Hematopoietic multipotent progenitor cell treated with erythropoietin and hydrocortisone succinate and interleukin-3 and kit ligand, for 17 days (in vitro differentiated cells): ENCODE results near the gene SLC5A1.

Source experiments
- DNase-seq: peaks from one replicate; pipeline ENCODE4 v3.0.0-alpha.2; 2015; ENCODE audit warnings: low spot score

Gene SLC5A1

DNA sequence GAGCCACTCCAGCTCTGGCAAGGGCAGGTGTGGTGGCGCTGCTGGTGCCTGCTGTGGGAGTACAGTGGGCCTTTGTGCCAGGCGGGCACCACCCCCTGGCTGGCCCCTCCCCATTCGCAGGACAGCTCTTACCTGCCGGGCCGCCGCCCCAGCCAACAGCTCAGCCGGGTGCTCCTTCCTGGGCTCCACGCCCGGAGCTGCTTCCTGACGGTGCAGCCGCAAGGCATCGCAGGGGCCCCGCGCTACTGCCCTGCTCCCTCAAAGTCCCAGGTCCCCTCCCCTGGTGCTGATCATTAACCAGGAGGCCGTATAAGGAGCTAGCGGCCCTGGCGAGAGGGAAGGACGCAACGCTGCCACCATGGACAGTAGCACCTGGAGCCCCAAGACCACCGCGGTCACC lies at the start of gene SLC5A1:
Gene SLC5A1, plus strand, starts transcription at position 338 of the 400 bp plus-strand sequence. Its CDS starts 21 bp downstream, at position 359.
- no peak for DNase-seq

DNA sequence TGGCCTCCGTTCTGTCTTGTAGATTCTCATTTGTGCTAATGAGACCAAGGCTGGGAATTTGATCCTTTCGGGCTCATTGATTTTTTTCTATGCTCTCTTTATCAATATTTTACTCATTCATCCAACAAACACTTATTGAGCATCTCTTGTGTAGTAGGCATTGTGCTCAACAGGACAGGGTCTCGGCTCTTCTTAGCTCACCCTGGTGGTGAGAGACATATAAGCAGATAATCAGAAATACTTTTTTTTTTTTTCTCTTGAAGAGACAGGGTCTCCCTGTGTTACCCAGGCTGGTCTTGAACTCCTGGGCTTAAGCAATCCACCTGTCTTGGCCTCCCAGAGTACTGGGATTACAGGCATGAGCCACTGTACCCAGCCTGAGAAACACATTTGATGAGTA lies 48.0 kb upstream of the SLC5A1 start:
- no peak for DNase-seq

DNA sequence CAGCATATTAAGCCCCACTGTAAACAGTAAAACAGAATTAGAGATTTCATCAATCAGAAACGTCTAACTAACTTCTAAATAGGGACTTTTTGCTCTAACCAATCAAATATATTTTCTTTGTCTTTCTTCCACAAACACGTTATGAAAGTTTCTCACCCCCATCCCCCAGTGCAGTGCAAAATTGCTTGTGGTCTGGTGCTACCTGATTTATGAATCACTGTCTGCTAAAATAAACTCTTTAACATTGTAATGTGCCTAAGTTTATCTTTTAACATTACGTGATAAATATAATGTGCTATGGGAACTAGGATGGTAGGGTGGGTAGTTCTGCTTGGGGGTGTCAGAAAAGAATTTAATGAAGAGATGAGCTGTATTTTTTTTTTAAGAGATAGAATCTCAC lies 47.3 kb upstream of the SLC5A1 start:
- no peak for DNase-seq

DNA sequence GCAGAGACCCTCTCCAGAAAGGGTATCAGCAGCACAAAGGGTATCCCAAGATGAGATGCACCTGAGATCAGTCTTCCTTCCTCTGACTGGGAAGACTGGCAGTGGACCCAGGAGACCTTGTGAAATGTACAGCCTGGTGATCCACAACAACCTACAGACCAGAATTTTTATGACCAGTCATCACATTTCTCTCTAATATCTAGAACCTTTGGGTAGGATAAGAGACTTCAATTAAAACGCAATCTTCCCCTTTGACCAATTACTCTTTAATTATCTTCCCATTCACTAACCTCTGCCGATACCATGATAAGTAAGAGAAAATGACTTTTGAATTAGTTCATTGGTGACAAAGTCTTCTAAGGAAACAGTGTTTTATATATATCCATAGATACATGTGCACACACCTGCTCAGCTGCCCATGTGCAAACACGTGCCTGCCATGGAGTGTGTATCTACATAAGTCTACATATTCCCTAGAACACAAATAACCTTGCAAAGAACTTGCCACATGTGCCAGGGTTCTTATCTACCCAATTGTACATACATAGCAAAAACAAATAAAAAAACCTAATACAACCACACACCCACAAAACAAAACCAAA lies 44.2 kb upstream of the SLC5A1 start:
- DNase-seq, result no peak

DNA sequence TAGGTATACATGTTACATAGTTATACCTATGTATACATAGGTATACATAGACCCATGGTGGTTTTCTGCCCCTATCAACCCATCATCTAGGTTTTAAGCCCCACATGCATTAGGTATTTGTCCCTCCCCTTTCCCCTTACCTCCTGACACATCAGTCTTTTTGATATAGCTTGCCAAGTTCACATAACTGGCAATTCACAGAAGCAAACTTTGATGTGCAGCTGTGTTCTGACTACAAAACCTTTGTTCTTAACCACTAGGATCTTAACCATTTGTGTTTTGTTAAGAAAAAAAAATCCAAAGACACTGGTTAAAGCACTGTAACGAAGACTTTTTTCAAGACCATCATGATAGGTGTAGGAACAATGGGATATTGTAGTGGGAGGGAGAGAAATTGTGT lies 42.9 kb upstream of the SLC5A1 start:
- DNase-seq, result no peak

DNA sequence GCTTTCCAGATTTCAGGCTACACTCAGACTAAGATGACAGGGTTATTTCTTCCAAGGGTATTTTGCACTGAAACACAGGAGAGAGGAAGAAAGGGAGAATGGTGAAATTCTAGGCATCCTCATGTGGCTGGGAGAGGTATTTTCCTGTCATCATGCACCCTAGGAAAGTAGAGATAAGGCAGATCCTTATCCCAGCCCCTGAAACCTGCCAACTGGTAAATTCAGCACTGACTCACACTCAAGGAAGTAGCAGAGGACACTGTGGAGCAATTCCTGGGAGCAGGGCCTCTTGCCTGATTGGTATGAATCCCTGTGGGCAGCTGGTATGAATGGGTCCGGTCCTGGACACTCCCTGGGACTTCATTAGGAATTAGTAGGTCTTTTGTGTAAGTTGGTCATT lies 37.6 kb upstream of the SLC5A1 start:
- DNase-seq, result no peak

DNA sequence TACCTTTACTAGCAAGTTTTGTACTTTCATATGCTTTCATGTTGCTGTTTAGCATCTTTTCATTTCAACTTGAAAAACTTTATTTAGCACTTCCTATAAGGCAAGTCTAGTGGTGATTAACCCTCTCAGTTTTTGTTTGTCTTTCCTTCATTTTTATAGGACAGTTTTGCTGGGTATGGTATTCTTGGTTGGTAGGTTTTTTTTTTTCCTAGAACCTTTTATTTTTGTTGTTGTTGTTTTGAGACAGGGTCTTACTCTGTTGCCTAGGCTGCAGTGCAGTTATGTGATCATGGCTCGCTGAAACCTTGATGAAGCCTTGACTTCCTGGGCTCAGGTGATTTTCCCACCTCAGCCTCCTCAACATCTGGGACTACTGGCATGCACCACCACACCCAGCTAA lies 29.9 kb upstream of the SLC5A1 start:
- no peak for DNase-seq

DNA sequence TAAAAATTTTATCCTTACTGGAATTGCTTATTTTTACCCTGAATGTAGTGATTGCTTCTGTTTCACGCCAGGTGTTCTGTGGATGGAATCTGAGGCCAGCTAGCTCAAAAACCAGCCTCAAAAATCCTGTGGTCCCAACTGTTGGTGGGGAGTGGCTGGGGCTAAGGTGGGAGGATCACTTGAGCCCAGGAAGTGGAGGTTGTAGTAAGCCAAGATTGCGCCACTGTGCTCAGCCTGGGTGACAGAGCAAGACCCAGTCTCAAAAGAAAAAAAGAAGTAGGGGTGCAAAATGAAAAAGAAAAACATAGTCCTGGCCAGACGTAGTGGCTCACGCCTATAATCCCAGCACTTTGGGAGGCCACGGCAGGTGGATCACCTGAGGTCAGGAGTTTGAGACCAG lies 27.0 kb upstream of the SLC5A1 start:
- no peak for DNase-seq

DNA sequence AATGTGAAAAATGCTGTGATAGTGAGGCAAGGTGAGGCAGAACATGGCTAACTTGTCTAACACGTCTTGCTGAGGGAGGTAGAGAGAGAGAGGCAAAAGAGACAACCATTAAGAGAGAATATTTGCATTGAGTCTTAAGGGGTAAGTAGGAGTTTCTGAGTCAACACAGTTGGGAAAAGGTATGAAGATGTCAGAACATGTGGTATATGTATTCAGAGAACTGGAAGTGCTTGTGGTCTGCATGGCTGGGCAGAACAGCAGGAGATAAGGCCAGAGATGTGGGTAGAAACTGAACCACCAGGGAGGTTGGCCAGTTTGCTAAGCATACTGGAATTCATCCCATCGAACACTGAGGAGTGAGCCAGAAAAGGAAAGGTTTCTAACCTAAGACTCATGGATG lies 25.0 kb upstream of the SLC5A1 start:
- DNase-seq, result no peak

DNA sequence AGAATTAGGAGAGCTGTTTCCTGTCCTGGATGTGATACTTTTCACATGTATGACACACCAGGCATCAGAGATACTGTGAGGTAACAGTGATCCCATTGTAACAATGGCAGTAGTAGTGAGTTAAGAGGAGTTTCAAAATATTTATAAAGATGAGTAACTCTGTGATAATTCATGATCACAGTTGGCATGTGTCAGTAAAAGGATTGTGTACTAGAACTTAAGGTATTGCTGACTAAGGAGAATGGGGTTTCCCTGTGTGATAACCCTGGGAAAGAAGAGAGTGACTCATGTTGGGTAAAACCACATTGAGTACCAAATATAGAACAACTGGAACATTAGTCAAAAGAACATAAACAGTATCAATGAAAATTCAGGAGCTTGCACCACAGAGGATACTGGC lies 22.9 kb upstream of the SLC5A1 start:
- DNase-seq, result no peak

DNA sequence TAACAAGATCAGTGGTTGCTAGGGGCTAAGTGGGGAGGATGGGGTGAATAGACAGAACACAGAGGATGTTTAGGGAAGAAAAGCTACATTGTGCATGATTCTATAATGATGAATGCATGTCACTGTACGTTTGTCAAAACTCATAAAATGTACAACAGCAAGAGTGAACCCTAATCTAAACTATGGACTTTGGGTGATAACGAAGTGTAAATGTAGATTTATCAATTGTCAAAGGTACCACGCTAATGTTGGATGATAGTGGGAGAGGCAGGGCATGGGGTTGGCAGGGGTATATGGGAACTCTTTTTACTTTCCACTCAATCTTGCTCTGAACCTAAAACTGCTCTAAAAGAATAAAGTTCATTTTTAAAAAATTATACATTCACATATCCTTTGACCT lies 21.3 kb upstream of the SLC5A1 start:
- DNase-seq, result no peak

DNA sequence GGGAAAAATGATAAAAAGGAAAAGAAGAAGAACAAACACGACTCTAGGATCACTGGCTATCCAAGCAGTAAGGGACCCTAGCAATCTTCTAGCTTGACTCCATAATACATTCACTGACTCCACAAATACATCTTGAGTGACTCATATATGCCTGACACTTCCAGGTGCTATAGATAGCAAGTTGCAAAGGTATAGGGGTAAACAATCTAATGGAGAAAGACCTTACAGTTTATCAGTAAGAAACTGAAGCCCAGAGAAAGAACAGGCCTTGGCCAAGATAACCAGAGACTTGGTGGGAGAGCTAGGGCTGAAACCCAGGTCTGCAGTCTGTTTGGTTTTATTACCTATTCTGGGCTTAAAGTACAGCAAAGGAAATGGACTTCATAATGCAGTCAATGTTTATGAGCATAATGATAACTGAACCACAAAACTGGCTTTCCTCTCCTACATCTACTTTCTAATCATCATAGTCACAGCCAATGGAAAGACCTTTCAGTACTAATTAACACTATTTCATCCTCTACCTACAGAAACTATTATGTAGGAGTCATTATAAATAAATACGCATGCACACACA lies 19.7 kb upstream of the SLC5A1 start:
- DNase-seq, result no peak

DNA sequence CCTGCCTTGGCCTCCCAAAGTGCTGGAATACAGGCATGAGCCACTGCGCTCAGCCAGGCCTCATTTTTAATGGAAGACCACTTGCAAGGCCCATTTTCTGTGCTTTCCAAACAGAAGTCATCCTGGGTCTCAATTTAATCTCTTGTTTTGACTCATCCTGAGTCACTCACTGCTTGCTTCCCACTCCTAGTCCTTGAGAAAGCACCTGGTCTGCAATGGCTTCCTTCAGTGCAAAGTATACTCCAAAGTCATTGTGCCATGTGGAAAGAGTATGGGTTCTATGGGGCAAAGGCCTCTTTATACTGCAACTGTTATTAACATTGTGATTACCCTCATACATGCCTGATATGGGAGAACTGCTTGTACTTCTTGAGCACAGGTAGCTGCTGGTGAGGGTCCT lies 18.3 kb upstream of the SLC5A1 start:
- no peak for DNase-seq

DNA sequence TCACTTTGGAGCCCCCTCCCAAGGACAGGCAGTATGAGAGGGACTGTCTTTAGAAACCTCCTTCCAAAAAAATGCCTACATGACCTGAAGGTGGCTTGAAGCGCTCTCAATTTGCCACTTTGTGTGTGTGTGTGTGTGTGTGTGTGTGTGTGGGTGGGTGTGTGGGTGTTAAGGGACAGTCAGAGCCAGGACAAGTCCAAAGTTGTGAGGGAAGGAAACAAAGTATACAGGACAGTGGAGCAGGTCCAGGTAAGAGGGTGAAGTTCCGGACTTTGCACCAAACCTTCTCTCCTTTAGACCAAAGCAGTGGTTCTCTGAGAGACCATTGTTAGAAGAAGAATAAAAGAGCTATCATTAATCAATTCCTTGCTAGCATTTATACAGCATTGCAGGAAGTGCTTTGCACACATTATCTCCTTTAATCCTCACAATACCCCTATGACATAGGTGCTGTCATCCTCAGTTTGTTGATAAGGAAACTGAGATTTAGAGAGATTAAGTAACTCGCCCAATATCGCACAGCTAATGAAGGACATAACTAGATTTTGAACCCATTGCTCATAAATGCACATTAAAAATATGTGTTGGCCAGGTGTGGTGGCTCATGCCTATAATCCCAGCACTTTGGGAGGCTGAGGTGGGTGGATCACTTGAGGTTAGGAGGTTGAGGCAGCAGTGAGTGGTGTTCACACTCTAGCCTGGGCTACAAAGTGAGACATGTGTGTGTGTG lies 12.4 kb upstream of the SLC5A1 start:
- no peak for DNase-seq

DNA sequence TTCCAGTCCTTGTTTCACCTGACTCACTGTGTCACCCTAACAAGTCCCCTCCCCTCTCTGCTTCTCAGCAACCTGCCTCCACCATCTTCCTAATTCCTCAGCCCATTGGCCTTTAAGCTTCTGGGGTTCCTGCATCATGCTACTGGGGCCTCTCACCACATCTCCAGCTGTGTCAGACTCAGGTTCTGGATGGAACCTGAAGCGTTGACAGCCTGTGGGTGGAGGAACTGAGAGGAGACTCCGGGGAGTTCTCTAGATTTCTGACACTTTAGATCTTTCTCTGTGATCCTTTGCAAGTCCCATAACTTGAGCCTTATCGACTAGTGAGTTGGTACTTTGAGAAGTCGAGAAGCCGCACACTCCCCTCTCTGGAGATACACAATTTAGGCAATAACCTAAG lies 11.6 kb upstream of the SLC5A1 start:
- DNase-seq, result no peak

DNA sequence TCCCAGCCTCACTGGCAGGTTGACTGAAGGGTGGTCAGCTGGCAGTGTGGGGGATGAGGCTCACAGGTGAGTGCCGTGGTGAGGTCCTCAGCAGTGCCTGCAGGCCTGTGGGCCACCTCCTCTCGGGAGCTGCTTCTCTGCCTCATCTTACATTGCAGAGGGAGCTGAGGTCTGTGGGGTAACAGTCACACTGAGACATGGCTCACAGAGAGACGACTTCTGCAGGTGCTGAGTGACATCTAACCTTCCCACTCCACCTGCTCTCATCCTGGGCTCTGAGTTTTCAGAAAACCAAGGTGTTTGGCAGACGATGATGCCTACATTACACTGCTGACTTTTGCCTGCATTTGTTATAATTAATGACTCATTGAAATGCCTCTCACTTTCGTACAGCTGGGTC lies 8.8 kb upstream of the SLC5A1 start:
- DNase-seq, result no peak

DNA sequence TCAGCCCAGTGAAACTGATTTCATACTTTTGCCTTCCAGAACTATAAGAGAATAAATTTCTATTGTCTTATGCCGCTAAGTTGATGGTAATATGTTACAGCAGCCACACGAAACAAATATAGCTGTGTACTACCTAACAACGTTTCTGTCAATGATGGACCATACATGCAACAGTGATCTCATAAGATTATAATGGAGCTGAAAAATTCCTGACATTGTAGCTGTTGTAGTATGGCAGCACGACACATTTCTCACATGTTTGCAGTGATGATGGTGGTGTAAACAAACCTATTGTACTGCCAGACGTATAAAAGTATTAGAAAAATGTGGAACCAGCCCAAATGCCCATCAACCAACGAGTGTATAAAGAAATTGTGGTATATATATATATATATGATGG lies 5.8 kb upstream of the SLC5A1 start:
- no peak for DNase-seq

DNA sequence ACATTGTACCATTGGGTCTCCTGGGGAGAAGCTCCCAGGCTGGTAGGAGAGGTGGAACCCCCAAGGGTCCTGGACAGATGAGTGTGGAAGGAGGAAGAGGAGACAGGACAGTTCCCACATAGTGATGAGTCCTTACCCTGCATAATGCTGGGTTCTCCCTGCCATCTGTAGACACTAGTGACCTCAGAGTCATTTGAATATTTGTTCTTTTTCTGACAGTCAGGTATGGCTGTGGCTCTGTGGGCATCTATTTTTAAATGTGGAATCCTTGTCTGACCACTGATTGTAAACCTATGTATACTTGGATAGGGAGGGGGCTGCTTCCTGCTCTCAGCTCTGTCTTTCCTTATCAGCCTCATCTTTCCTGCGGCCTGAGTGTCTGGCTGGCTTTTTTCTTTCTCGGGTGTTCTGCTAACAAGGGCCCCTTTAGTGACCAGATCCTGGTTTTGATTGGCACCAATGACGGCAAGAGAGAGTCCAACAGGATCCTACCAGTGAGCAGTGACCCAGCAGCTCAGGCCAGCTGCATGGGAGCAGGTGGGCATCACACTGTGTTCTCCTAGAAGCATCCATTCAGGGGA lies 2.6 kb upstream of the SLC5A1 start:
- no peak for DNase-seq

DNA sequence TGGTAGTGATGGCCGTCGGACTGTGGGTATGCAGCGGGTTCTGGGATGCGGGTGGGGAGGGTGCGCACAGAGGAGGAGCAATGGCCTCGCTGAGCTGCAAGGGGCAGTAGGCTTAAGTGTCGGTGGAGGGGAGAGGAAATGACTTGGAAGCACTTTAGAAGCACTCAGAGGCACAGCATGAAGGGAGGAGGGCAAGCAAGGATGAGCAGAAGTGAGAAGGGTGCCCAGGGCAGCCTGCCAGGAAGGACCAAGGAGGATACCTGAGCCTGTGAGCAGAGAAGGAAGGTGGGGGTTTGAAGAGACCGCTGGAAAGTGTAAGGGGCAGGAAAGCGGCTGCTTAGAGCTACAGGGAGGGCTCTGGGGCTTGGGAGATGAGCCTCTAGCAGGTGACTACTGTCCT lies 330 bp downstream of the SLC5A1 start:
- no peak for DNase-seq

DNA sequence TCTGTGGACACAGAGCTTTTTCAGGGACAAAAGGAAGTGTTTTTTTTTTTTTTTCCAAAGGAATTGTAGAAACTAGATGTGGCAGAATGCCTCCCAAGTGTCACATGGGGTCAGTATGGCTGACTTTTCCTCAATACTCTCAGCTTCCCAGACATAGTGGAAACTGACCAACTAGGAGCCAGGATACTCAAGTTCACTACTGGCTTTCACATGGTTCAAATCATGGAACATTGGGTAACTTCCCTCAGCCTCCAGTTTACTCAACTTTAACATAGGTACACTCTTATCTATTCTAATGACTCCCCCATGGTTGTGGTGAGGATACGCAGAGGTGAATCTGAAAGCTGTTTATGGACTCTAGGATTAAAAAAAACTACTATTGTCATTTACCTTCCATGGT lies 1.4 kb downstream of the SLC5A1 start:
- no peak for DNase-seq

DNA sequence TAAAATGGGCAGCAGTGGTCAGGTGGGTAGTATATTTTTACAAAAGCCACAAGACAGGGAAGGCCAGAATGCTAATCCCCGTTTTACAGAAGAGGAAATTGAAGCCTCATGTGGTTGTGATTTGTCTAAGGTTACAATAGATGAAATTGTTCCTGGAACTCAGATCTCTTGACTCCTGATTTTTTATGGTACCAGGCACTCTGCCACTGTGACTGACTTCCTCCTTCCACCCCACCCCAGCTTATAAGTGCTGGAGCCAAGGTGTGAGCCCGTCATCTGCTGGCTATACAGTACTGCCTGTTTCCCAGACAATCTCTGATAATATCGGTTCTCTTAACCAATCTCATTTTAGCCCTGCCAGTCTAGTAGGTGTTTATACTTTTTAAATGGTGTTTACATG lies 1.9 kb downstream of the SLC5A1 start:
- DNase-seq, result no peak

DNA sequence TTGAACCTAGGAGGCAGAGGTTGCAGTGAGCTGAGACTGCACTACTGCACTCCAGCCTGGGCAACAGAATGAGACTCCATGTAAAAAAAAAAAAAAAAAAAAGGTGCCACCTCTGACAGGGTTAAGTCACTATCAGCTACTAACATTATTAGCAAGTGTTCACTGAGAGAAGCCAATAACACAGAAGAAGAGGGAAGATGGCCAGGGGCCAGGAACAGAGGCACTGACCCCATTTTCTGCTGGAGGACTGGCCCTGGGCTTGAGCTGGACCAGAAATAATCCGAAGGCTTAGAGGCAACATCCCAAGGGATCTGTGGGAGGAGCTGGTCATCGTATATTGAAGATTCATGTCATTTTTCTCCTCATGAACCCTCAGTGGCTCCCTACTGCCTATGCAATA lies 5.0 kb downstream of the SLC5A1 start:
- no peak for DNase-seq

DNA sequence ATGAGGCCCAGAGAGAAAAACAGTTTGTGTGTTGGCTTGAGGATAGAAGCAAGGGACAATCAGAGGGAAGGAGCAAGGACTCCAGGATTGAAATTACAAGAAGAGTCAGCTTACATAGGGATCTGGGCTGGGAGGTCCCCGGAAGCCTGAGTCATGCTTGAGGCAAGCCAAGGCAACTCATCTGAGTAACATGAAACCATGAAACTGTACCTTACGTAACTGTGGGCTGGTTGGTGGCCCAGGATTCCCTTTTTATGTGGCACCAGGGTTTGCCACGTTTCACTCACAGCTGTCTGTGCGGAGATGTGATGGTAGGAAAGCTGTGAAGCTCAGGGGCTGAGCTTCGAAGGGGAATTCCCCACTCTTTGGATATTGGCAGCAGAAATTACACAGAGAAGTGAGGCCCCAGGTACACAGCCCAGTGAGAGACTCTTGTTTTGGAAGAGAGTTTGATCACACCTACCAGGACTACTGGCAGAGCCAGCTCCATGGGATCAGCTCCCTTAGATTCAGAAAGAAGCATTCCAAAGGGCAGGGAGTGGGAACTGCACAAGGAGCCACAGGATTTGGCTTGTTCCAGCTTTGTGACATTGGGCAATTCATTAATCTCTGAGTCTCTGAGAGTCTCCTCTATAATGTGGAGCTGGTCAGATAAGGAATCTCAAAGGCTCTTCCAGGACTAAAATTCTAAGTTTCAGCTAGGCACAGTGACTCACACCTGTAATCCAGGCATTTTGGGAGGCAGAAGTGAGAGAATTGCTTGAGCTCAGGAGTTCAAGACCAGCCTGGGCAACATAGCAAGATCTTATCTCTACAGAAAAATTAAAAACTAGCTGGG lies 7.8 kb downstream of the SLC5A1 start:
- DNase-seq, result no peak
